Forelimb muscle (tissue), 1 donor: ENCODE results near the gene KIF20A. TPM values are rescaled to one million over a fixed set of nuclear protein-coding genes. Genes with fewer than 3 reads are reported as not detected.
"Not testable (repeated sequence)": the region's sequence is repeated elsewhere in the genome, so short reads cannot be mapped to it uniquely, and the experiment has no call there.

Experiments used
- DNase-seq: peaks from one replicate; pipeline ENCODE4 v3.0.0-alpha.2; 2013; ENCODE audit warnings: low read depth
- polyA plus RNA-seq: library from polyadenylated mRNA; unstranded; fragments of 120-200 nt; gene quantifications from one replicate; pipeline ENCODE4 v1.2.1, GENCODE V29; 2013; ENCODE audit not compliant: insufficient read length

KIF20A gene
- polyA plus RNA-seq, 1 donor, result 17.3 TPM

DNA sequence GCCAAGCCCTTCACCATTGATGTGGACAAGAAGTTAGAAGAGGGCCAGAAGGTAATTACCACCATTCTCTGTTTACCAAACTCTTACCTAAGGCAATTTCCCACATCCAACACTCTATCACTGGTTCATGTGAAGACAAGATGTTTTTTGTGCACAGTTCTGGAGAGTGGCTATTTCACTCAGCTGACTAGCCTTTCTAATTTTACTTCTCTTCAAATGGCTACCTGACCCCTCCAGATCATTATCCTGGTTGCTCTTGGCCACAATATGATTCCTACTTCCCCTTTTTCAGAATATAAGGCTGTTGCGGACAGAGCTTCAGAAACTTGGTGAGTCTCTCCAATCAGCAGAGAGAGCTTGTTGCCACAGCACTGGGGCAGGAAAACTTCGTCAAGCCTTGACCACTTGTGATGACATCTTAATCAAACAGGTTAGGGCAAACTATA lies 7.1 kb downstream of the KIF20A start:
- DNase-seq, result no peak

DNA sequence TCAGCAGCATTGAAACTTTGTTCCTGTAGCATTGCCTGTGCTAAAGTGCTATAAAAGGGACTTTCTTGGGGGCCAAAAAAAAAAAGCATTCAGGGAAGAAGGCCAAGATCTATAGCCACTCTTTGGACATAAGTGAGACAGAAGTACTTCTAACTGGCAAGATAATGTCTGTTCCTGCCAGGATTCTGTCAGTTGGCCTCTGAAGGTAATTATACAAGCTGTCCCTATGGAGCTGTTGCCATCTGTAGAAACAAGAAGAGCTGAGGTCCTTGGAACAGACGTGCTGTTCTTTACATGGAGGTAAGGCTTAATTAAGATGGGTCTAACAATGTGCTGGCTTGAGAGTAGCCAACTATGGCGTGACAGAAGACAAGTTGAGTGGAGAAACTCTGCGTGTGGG lies 9.7 kb downstream of the KIF20A start:
- DNase-seq, result no peak

DNA sequence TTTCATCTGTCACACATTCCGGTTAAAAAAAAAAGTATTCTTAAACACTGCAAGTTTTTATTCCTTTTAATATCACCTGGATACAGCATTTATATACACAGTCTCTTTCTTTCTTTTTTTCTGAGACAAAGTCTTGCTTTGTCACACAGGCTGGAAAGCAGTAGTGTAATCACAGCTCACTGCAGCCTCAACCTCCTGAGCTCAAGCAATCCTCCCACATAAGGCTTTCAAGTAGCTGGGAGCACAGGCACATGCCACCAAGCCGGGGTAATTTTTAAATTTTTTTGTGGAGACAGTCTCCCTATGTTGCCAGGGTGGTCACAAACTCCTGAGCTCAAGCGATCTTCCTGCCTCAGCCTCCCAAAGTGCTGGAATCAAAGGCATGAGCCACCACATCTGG lies 13.9 kb downstream of the KIF20A start:
- no peak for DNase-seq

DNA sequence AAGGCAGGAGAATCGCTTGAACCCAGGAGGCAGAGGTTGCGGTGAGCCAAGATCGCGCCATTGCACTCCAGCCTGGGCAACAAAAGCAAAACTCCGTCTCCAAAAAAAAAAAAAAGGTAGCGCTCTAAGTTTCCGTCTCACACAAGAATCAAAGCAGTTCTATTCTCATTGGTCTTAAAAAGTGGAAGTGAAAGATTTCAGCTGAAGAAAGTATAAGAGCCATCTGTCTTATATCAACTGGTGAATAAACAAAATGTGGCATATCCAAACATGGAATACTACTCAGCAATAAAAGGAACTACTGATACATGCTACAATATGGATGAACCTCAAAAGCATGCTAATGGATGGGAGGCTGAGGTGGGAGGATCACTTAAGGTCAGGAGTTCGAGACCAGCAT lies 14.9 kb downstream of the KIF20A start:
- DNase-seq, result not testable (repeated sequence)

DNA sequence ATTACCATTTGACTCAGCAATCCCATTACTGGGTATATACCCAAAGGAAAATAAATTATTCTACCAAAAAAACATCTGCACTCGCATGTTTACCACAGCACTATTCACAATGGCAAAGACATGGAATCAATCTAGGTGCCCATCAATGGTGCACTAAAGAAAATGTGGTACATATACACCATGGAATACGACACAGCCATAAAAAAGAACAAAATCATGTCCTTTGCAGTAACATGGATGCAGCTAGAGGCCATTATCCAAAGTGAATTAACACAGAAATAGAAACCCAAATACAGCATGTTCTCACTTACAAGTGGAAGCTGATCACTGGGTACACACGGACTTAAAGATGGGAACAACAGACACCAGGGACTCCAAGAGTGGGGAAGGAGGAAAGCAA lies 32.1 kb downstream of the KIF20A start:
- DNase-seq, result no peak

DNA sequence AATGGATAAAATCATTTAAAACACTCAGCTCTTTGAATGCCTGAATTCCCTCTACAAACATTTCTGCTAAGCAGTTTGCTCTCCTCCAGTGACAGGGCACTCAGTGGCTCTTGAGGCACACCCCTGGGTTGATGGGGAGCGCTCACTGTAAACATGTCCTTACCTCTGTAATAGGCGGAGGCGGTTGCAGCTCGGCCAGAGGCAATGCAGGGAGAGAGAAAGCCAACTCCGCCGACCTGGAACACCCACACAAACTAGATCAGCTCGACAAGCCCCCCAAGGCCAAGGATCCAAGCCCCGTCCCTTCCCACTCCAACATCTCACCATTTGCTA lies 33.9 kb downstream of the KIF20A start:
- DNase-seq, result no peak

DNA sequence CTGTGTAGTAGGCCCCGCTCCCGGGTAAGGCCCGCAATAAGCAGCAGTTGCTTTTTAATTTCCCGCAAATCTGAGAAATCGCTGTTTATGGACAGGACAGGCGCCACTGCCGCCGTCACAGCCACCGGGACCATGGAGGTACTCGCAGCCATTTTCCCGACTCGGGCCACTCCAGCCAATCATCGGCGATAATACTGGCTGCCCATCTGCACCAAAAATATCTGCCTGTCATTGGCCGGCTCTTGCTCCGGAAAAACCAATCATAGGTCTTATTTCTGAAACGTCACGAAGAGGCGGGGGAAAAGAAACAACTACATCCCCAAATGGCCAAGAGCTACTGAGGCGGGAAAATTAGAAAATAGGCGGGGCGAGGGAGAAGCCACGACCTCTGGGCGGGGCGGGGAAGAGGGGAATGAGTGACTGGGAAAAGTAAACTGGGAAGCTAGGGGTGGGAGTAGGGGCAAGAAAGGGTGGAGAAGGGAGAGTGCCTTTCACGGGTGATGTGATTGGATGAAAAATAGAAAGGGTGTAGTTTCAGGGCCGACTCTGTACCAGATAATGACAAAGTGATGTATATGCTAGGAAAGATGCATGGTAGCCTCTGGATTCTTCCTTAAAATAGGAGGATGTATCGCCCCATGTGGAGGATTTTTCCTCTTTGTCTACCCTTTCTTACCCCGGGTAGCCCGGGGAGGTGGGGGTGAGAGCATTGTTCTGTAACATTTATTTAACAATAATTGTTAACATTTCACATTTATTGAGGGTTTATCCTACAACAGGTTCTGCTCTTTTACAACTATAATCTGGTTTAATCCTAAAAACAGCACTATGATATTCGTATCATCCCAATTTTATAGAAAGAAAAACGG lies 34.5 kb downstream of the KIF20A start, which contains the start of gene CDC23:
TSS of gene CDC23 (minus strand) at position 163 of the 869 bp plus-strand sequence. CDS start at position 152, 11 bp downstream.
- peak; percentile 99 for DNase-seq

DNA sequence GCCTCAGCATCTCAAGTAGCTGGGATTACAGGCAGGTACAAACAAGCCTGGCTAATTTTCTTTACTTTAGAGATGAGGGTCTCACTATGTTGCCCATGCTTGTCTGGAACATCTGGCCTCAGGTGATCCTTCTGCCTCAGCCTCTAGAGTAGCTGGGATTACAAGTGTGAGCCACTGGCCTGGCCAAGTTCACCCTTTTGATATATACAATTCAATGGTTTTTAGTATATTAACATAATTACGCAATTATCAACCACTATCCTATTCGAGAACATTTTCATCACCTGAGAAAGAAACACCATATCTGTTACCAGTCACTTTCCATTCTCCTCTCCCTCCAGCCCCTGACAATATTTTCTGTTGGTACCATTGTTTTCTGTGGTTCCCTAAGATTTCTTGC lies 37.9 kb downstream of the KIF20A start:
- no peak for DNase-seq

DNA sequence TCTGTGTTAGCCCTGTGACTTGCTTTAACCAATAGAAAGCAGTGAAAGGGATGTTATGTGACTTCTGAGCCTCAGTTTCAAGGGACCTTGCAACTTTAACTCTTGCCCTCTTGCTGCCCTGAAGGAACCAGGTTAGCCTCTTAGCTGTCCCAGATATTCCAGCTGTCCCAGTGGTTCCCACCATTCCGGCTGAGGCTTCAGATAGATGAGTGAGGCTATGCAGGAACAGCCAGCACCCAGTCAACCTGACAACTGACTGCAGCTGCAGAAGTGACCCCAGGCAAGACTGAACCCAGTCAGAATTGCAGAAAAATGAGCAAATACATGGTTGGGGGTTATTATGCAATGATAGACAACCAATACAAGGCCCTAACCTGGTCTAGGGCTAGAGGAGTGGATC lies 44.6 kb downstream of the KIF20A start:
- no peak for DNase-seq

DNA sequence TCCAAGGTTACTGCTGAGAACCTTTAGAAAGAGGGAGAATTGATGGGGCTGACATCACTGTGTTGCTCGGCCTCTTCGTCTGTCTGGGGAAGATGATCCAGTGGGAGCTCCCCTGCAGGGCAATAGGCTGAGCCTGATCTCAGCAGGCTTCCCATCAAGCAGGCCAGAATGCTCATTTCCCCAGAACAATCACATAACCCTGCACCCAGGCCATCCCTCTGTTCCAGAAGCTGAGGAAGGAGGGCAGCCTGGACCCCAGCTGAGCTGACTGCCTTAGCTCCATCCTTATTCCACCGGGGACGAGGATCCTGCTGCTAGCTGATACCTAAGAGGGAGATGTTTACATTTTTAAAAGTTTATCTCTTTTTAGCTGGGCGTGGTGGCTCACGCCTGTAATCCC lies 45.8 kb downstream of the KIF20A start:
- DNase-seq, result no peak

DNA sequence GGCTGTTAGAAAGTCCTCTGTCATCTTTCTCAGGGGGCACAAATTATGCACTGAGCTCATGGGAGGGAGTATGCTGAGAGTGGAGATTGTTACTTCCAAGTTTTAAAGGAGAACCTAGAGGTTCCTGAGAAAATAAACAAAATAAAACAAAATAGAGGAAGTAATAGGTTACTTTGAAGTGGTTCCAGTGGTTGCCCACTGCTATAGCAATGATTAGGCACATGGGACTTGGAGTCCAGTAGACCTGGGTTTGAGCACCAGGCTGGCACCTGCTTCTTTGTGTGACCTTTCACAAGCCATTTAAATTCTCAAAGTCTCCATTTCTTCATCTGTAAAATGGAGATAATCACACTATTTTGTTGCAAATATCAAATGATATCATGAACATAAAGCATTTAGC lies 48.0 kb downstream of the KIF20A start:
- no peak for DNase-seq

DNA sequence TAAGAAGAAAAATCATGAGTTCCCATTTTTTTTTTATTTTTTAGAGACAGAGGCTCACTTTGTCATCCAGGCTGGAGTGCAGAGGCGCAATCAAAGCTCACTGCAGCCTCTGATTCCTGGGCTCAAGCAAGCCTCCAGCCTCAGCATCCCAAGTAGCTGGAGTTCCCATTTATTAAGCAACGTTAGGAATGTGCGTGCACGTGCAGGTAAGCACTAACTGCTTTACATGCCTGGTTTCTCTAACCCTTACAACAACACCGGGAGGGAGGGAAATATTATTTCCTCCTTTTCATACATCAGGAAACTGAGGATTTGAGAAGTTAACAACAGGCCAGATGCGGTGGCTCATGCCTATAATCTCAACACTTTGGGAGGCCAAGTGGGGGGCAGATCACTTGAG lies 50.5 kb downstream of the KIF20A start:
- DNase-seq, result no peak

DNA sequence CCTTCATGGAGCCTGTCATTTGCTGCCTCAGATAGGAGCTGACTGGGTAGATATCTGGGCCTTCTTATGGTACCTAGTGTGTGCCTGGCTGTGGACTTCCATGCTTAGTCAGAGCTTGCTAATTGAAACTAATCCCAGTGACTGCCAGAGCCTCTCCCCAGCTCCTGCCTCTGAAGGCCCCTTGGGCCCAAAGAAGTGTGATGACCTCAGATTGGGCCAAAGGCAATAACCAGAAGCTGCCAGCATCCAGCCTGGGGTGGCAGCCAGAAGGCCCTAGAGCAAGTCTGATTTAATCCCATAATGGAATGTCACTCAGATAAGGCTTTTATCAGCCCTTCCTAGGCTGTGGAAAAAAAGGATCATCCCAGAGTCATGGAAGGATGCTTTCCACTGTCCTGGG lies 51.3 kb downstream of the KIF20A start:
- no peak for DNase-seq

DNA sequence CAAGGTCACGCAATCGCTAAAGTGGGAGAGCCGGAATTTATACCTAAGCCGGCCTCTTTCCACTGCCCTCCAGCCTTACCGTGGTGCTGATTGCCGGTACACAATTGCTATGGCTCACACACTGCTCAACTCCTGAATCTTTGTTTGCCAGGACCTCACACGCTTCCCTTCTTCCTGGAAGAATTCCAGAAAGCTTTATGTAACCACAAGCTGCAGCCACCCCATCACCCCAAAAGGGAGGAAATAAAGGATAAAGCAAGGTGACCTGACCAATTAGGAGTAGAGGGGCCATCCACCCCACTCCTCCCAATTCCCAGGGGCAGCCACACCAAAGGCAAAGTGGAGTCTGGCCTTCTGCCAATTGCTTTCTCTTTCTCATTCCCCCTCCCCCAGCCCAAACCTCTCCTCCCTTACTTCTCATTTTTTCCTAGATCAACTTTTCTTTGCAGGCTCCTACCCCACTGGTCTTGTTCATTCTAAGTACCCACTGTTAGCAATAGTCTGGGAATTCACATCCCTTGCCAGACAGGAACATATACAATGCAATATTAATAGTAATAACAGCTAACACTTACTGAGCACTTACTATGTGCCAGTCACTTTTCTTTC lies 52.2 kb downstream of the KIF20A start:
- no peak for DNase-seq

DNA sequence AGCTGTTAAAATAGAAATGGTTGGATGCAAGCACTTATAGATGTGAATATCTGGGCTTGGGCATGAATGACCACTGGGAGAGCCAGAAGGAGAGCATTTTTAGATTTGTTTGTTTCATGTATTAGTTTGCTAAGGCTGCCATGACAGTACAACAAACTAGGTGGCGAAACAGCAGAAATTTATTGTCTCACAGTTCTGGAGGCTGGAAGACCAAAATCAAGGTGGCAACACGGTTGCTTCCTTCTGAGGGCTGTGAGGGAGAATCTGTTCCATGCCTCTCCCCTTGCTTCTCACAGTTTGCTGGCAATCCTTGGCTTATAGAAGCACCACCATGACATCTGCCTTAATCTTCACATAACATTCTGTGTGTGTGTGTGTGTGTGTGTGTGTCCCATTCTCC lies 54.4 kb downstream of the KIF20A start:
- DNase-seq, result no peak

DNA sequence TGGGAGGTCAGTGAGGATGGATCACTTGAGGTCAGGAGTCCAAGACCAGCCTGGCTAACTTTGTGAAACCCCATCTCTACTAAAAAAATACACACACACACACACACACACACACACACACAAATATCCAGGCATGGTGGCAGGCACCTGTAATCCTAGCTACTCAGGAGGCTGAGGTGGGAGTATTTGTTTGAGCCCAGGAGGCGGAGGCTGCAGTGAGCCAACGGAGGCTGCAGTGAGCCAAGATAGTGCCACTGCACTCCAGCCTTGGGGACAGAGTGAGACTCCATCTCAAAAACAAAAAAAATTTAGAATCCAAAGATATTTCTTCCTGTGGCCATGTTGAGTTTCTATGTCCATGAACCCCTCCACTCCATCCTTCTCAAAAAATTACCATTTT lies 55.7 kb downstream of the KIF20A start:
- DNase-seq, result no peak

Other genes with a start within 250 kb of the KIF20A start
- 20.0 TPM for gene FAM13B, start 146.0 kb upstream of the KIF20A start, polyA plus RNA-seq
- not detected for gene WNT8A, start 95.1 kb upstream of the KIF20A start, polyA plus RNA-seq
- 0.85 TPM for gene NME5, start 39.7 kb upstream of the KIF20A start, polyA plus RNA-seq
- gene BRD8, start 482 bp upstream of the KIF20A start, polyA plus RNA-seq, result 50.8 TPM
- gene CDC23, start 34.2 kb downstream of the KIF20A start, polyA plus RNA-seq, result 34.8 TPM
- gene GFRA3, start 95.5 kb downstream of the KIF20A start, polyA plus RNA-seq, result 2.8 TPM
- 2.4 TPM for gene CDC25C, start 152.7 kb downstream of the KIF20A start, polyA plus RNA-seq
- gene FAM53C, start 159.2 kb downstream of the KIF20A start, polyA plus RNA-seq, result 43.1 TPM
- gene KDM3B, start 173.6 kb downstream of the KIF20A start, polyA plus RNA-seq, result 59.2 TPM